Tibial nerve (tissue), 3 donors: ENCODE data around the gene PEX26.

ENCODE experiments used
- CTCF ChIP-seq, 5 experiments: fragments of 200-600 bp in 3 of 5; fragments of 450-650 bp in 2 of 5; sonication (generic) in 3 of 5; IDR thresholded peaks; one replicate each; pipeline ENCODE4 v1.5.1; 2016 to 2019; ENCODE audit warnings: antibody characterized with exemption in 5 of 5, mild to moderate bottlenecking in 3 of 5, moderate library complexity in 2 of 5
- POLR2A ChIP-seq, 2 donors: fragments of 450-650 bp; IDR thresholded peaks; one replicate each; pipeline ENCODE4 v1.6.1; 2017; ENCODE audit warnings: antibody characterized with exemption in 2 of 2, mild to moderate bottlenecking in 2 of 2, moderate library complexity in 2 of 2

- TF ChIP-seq CTCF (IDR thresholded peaks at IDR 0.05), result no peak
- no peak for TF ChIP-seq POLR2A (IDR thresholded peaks at IDR 0.05)
Measured at GRCh38 chr22:18144105-18144504, 66.3 kb downstream of the PEX26 start.
